Effector memory CD8-positive, alpha-beta T cell (primary cell): ENCODE measurements around the gene POLR2J.

ENCODE experiments used
- ATAC-seq: fragments of 150-1000 bp; cut with Tn5 transposase; replicated peaks from 2 replicates; pipeline ENCODE4 v1.10.0; 2021; ENCODE audit warnings: mild to moderate bottlenecking, moderate library complexity
- DNase-seq, 3 experiments: peaks; one replicate each; pipeline ENCODE4 v3.0.0; 2021
- H3K27ac Mint-ChIP-seq, 2 donors: one replicate each; pipeline ENCODE4 v1.8.0; 2022; ENCODE audit warnings: mild to moderate bottlenecking in 2 of 2, mixed read lengths in 2 of 2, moderate library complexity in 2 of 2
- H3K27me3 Mint-ChIP-seq, 2 donors: one replicate each; pipeline ENCODE4 v1.8.0; 2022; ENCODE audit warnings: mixed read lengths in 2 of 2
- H3K36me3 Mint-ChIP-seq: one replicate; pipeline ENCODE4 v1.8.0; 2022; ENCODE audit warnings: mild to moderate bottlenecking, moderate library complexity, mixed read lengths; ENCODE audit not compliant: insufficient read depth
- H3K4me1 Mint-ChIP-seq, 2 donors: one replicate each; pipeline ENCODE4 v1.8.0; 2022; ENCODE audit warnings: low read depth in 2 of 2, mixed read lengths in 2 of 2
- H3K4me3 Mint-ChIP-seq, 2 donors: one replicate each; pipeline ENCODE4 v1.8.0; 2022; ENCODE audit warnings: mild to moderate bottlenecking in 2 of 2, mixed read lengths in 2 of 2, moderate library complexity in 2 of 2
- H3K9me3 Mint-ChIP-seq, 2 donors: one replicate each; pipeline ENCODE4 v1.8.0; 2022; ENCODE audit warnings: mixed read lengths in 2 of 2

The POLR2J gene

GRCh38 chr7:102429141-102429899 lies 49.4 kb downstream of the POLR2J start:
- H3K27ac Mint-ChIP-seq, result peak overlapping the region; percentile 100
- H3K27me3 Mint-ChIP-seq, result no peaks in the 10 kb centered on the region
- H3K4me3 Mint-ChIP-seq, result peak overlapping the region in 1 of 2 donors; percentile 32
- no peak for ATAC-seq
- H3K36me3 Mint-ChIP-seq, result peaks cover 60% of the 10 kb centered on the region
- peaks cover 50 to 56% of the 10 kb centered on the region in 2 donors for H3K4me1 Mint-ChIP-seq
- DNase-seq, result no peak
- no peaks in the 10 kb centered on the region for H3K9me3 Mint-ChIP-seq

- H3K36me3 Mint-ChIP-seq, result peaks cover 45% of the 10 kb centered on the region
Measured at GRCh38 chr7:102427019-102427405, 51.7 kb downstream of the POLR2J start.

GRCh38 chr7:102426268-102427018 lies 52.3 kb downstream of the POLR2J start:
- no peaks in the 10 kb centered on the region for H3K27me3 Mint-ChIP-seq
- H3K4me1 Mint-ChIP-seq, result peaks cover 46 to 51% of the 10 kb centered on the region in 2 donors
- H3K9me3 Mint-ChIP-seq, result no peaks in the 10 kb centered on the region
- peak overlapping the region; percentile 100 for H3K27ac Mint-ChIP-seq
- peak; percentile 42 to 62 (median 49) for DNase-seq
- peaks cover 43% of the 10 kb centered on the region for H3K36me3 Mint-ChIP-seq
- peak overlapping the region; percentile 85 to 92 for H3K4me3 Mint-ChIP-seq
- ATAC-seq, result peak; percentile 71

More at GRCh38 chr7:102427019-102427405, 51.7 kb downstream of the POLR2J start:
- Mint-ChIP-seq H3K27ac (peak overlapping the region; percentile 100), H3K4me3 (peak overlapping the region; percentile 85 to 92), H3K4me1 (peaks cover 51 to 57% of the 10 kb centered on the region in 2 donors), H3K9me3 (no peaks in the 10 kb centered on the region), H3K27me3 (no peaks in the 10 kb centered on the region)
- no peak for ATAC-seq
- DNase-seq, result no peak

- H3K27me3 Mint-ChIP-seq, result no peaks in the 10 kb centered on the region
- H3K4me3 Mint-ChIP-seq, result peak overlapping the region; percentile 85 to 92
- peaks cover 45% of the 10 kb centered on the region for H3K36me3 Mint-ChIP-seq
- H3K4me1 Mint-ChIP-seq, result peaks cover 47 to 54% of the 10 kb centered on the region in 2 donors
- ATAC-seq, result peak; percentile 87
- peak overlapping the region; percentile 100 for H3K27ac Mint-ChIP-seq
- DNase-seq, result peak; percentile 81 to 86 (median 82)
- H3K9me3 Mint-ChIP-seq, result no peaks in the 10 kb centered on the region
Measured at GRCh38 chr7:102425639-102426267, 53.0 kb downstream of the POLR2J start.

- Mint-ChIP-seq H3K36me3 (peaks cover 48% of the 10 kb centered on the region), H3K4me3 (peak overlapping the region; percentile 85 to 92), H3K27me3 (no peaks in the 10 kb centered on the region), H3K27ac (peak overlapping the region; percentile 100), H3K4me1 (peaks cover 46 to 57% of the 10 kb centered on the region in 2 donors), H3K9me3 (no peaks in the 10 kb centered on the region)
- ATAC-seq, result no peak
- DNase-seq, result no peak
Measured at GRCh38 chr7:102424787-102425218, 53.9 kb downstream of the POLR2J start.

- H3K36me3 Mint-ChIP-seq, result peaks cover 51% of the 10 kb centered on the region
- H3K27ac Mint-ChIP-seq, result peak overlapping the region; percentile 100
- H3K27me3 Mint-ChIP-seq, result no peaks in the 10 kb centered on the region
- no peaks in the 10 kb centered on the region for H3K9me3 Mint-ChIP-seq
- no peak for ATAC-seq
- peaks cover 40 to 55% of the 10 kb centered on the region in 2 donors for H3K4me1 Mint-ChIP-seq
- DNase-seq, result no peak
- H3K4me3 Mint-ChIP-seq, result peak overlapping the region; percentile 28 to 92
Measured at GRCh38 chr7:102424129-102424551, 54.6 kb downstream of the POLR2J start.
